ENCODE measurements around the gene ALDH1A2.
"Not testable (repeated sequence)": the region's sequence is repeated elsewhere in the genome, so short reads cannot be mapped to it uniquely, and the experiment has no call there.

The ALDH1A2 gene

GRCh38 chr15:58003810-58004209 is 61.7 kb downstream of the ALDH1A2 start:
- H3K4me1 ChIP-seq (ENCODE audit: control insufficient read depth, insufficient read depth, low read depth, low read length): no peaks in the 10 kb centered on the region
- H2BK12ac ChIP-seq (ENCODE audit: low read length in 2 of 2): no peak overlapping the region

GRCh38 chr15:58002338-58003126 is 63.0 kb downstream of the ALDH1A2 start:
- Histone ChIP-seq H2BK5ac (ENCODE audit: low read depth, low read length, poor library complexity, severe bottlenecking) (no peak overlapping the region), H2AK5ac (ENCODE audit: low read length, severe bottlenecking) (no peak overlapping the region), H3K27ac (ENCODE audit: low read length, poor library complexity, severe bottlenecking) (no peak overlapping the region), H2AFZ (ENCODE audit: low read depth, low read length) (no peak overlapping the region), H3K4me1 (ENCODE audit: control insufficient read depth, insufficient read depth, low read depth, low read length) (no peaks in the 10 kb centered on the region), H3K14ac (ENCODE audit: low read length in 2 of 2) (no peak overlapping the region), H3K9ac (ENCODE audit: low read length) (no peak overlapping the region), H4K8ac (ENCODE audit: low read length) (no peak overlapping the region), H3K9me3 (ENCODE audit: control insufficient read depth, low read length) (peaks cover 3% of the 10 kb centered on the region), H3K27me3 (ENCODE audit: control insufficient read depth in 1 of 2, insufficient read depth in 1 of 2, low read length in 2 of 2) (no peaks in the 10 kb centered on the region), H2BK15ac (ENCODE audit: low read depth, poor library complexity, severe bottlenecking) (no peak overlapping the region), H4K91ac (ENCODE audit: low read length) (no peak overlapping the region), H3K36me3 (ENCODE audit: control insufficient read depth in 1 of 2, insufficient read depth in 2 of 2, low read depth in 1 of 2, low read length in 2 of 2) (no peaks in the 10 kb centered on the region), H3K4ac (ENCODE audit: low read depth in 1 of 2, low read length in 2 of 2) (no peak overlapping the region), H3K79me1 (replicated peaks; ENCODE audit: low read length, poor library complexity, severe bottlenecking) (no peaks in the 10 kb centered on the region), H3K18ac (ENCODE audit: low read depth in 1 of 2, low read length in 2 of 2) (no peak overlapping the region), H3K4me2 (ENCODE audit: low read length, poor library complexity, severe bottlenecking) (no peak overlapping the region), H2BK120ac (ENCODE audit: low read depth, low read length) (no peak overlapping the region), H3K4me3 (ENCODE audit: insufficient read depth in 1 of 2, low read depth in 1 of 2, low read length in 2 of 2) (no peak overlapping the region), H2BK12ac (ENCODE audit: low read length in 2 of 2) (no peak overlapping the region), H3K23ac (ENCODE audit: low read length in 2 of 2) (no peak overlapping the region)
- DNase-seq: no peak
- 66% methylated on average over 3 of the region's 6 CpGs for WGBS

More at GRCh38 chr15:58003810-58004209, 61.7 kb downstream of the ALDH1A2 start:
- H3K18ac ChIP-seq (ENCODE audit: low read depth in 1 of 2, low read length in 2 of 2): no peak overlapping the region
- no peak overlapping the region for H2AFZ ChIP-seq (ENCODE audit: low read depth, low read length)
- no peak overlapping the region for H4K91ac ChIP-seq (ENCODE audit: low read length)
- no peak overlapping the region for H4K8ac ChIP-seq (ENCODE audit: low read length)
- H3K4me2 ChIP-seq (ENCODE audit: low read length, poor library complexity, severe bottlenecking): no peak overlapping the region
- H3K4ac ChIP-seq (ENCODE audit: low read depth in 1 of 2, low read length in 2 of 2): no peak overlapping the region
- H3K9me3 ChIP-seq (ENCODE audit: control insufficient read depth, low read length): peaks cover 3% of the 10 kb centered on the region
- H2BK15ac ChIP-seq (ENCODE audit: low read depth, poor library complexity, severe bottlenecking): no peak overlapping the region
- no peak overlapping the region for H2BK120ac ChIP-seq (ENCODE audit: low read depth, low read length)
- WGBS: 100% methylated on average over 3 of the region's 3 CpGs
- H3K14ac ChIP-seq (ENCODE audit: low read length in 2 of 2): no peak overlapping the region
- H2BK5ac ChIP-seq (ENCODE audit: low read depth, low read length, poor library complexity, severe bottlenecking): no peak overlapping the region
- no peaks in the 10 kb centered on the region for H3K36me3 ChIP-seq (ENCODE audit: control insufficient read depth in 1 of 2, insufficient read depth in 2 of 2, low read depth in 1 of 2, low read length in 2 of 2)
- H3K4me3 ChIP-seq (ENCODE audit: insufficient read depth in 1 of 2, low read depth in 1 of 2, low read length in 2 of 2): no peak overlapping the region
- no peak overlapping the region for H2AK5ac ChIP-seq (ENCODE audit: low read length, severe bottlenecking)
- H3K9ac ChIP-seq (ENCODE audit: low read length): no peak overlapping the region
- H3K27ac ChIP-seq (ENCODE audit: low read length, poor library complexity, severe bottlenecking): no peak overlapping the region
- H3K79me1 ChIP-seq (replicated peaks; ENCODE audit: low read length, poor library complexity, severe bottlenecking): no peaks in the 10 kb centered on the region
- H3K27me3 ChIP-seq (ENCODE audit: control insufficient read depth in 1 of 2, insufficient read depth in 1 of 2, low read length in 2 of 2): no peaks in the 10 kb centered on the region
- no peak for DNase-seq
- H3K23ac ChIP-seq (ENCODE audit: low read length in 2 of 2): no peak overlapping the region

GRCh38 chr15:57999699-58000098 is 65.8 kb downstream of the ALDH1A2 start:
- 57% methylated on average over 1 of the region's 2 CpGs for WGBS
- H2BK5ac ChIP-seq (ENCODE audit: low read depth, low read length, poor library complexity, severe bottlenecking): not testable (repeated sequence)

GRCh38 chr15:57996561-57996960 is 69.0 kb downstream of the ALDH1A2 start:
- H2AFZ ChIP-seq (ENCODE audit: low read depth, low read length): no peak overlapping the region
- peaks cover 1% of the 10 kb centered on the region for H3K4me1 ChIP-seq (ENCODE audit: control insufficient read depth, insufficient read depth, low read depth, low read length)
- no peak overlapping the region for H2AK5ac ChIP-seq (ENCODE audit: low read length, severe bottlenecking)
- no peak overlapping the region for H4K8ac ChIP-seq (ENCODE audit: low read length)
- no peaks in the 10 kb centered on the region for H3K79me1 ChIP-seq (replicated peaks; ENCODE audit: low read length, poor library complexity, severe bottlenecking)
- no peaks in the 10 kb centered on the region for H3K36me3 ChIP-seq (ENCODE audit: control insufficient read depth in 1 of 2, insufficient read depth in 2 of 2, low read depth in 1 of 2, low read length in 2 of 2)
- H2BK5ac ChIP-seq (ENCODE audit: low read depth, low read length, poor library complexity, severe bottlenecking): no peak overlapping the region
- H2BK15ac ChIP-seq (ENCODE audit: low read depth, poor library complexity, severe bottlenecking): no peak overlapping the region
- no peak overlapping the region for H3K4ac ChIP-seq (ENCODE audit: low read depth in 1 of 2, low read length in 2 of 2)
- H2BK12ac ChIP-seq (ENCODE audit: low read length in 2 of 2): no peak overlapping the region
- no peak overlapping the region for H3K9ac ChIP-seq (ENCODE audit: low read length)
- H3K27ac ChIP-seq (ENCODE audit: low read length, poor library complexity, severe bottlenecking): no peak overlapping the region
- H3K4me3 ChIP-seq (ENCODE audit: insufficient read depth in 1 of 2, low read depth in 1 of 2, low read length in 2 of 2): no peak overlapping the region
- H3K9me3 ChIP-seq (ENCODE audit: control insufficient read depth, low read length): no peaks in the 10 kb centered on the region
- H2BK120ac ChIP-seq (ENCODE audit: low read depth, low read length): no peak overlapping the region
- no peak overlapping the region for H3K4me2 ChIP-seq (ENCODE audit: low read length, poor library complexity, severe bottlenecking)
- WGBS: no CpG with 5 or more reads among the region's 1 CpG
- H3K27me3 ChIP-seq (ENCODE audit: control insufficient read depth in 1 of 2, insufficient read depth in 1 of 2, low read length in 2 of 2): no peaks in the 10 kb centered on the region
- no peak overlapping the region for H3K23ac ChIP-seq (ENCODE audit: low read length in 2 of 2)
- no peak overlapping the region for H4K91ac ChIP-seq (ENCODE audit: low read length)
- no peak overlapping the region for H3K14ac ChIP-seq (ENCODE audit: low read length in 2 of 2)
- DNase-seq: no peak
- no peak overlapping the region for H3K18ac ChIP-seq (ENCODE audit: low read depth in 1 of 2, low read length in 2 of 2)

More at GRCh38 chr15:57999699-58000098, 65.8 kb downstream of the ALDH1A2 start:
- not testable (repeated sequence) for H4K8ac ChIP-seq (ENCODE audit: low read length); H3K9me3 ChIP-seq (ENCODE audit: control insufficient read depth, low read length); H2AK5ac ChIP-seq (ENCODE audit: low read length, severe bottlenecking); H3K79me1 ChIP-seq (replicated peaks; ENCODE audit: low read length, poor library complexity, severe bottlenecking); H3K23ac ChIP-seq (ENCODE audit: low read length in 2 of 2); H3K27ac ChIP-seq (ENCODE audit: low read length, poor library complexity, severe bottlenecking); H3K9ac ChIP-seq (ENCODE audit: low read length); H3K14ac ChIP-seq (ENCODE audit: low read length in 2 of 2); DNase-seq; H2AFZ ChIP-seq (ENCODE audit: low read depth, low read length); H2BK12ac ChIP-seq (ENCODE audit: low read length in 2 of 2); H2BK15ac ChIP-seq (ENCODE audit: low read depth, poor library complexity, severe bottlenecking); H3K4me1 ChIP-seq (ENCODE audit: control insufficient read depth, insufficient read depth, low read depth, low read length); H2BK120ac ChIP-seq (ENCODE audit: low read depth, low read length); H3K18ac ChIP-seq (ENCODE audit: low read depth in 1 of 2, low read length in 2 of 2); H3K4me2 ChIP-seq (ENCODE audit: low read length, poor library complexity, severe bottlenecking); H3K36me3 ChIP-seq (ENCODE audit: control insufficient read depth in 1 of 2, insufficient read depth in 2 of 2, low read depth in 1 of 2, low read length in 2 of 2); H3K4me3 ChIP-seq (ENCODE audit: insufficient read depth in 1 of 2, low read depth in 1 of 2, low read length in 2 of 2); H4K91ac ChIP-seq (ENCODE audit: low read length); H3K27me3 ChIP-seq (ENCODE audit: control insufficient read depth in 1 of 2, insufficient read depth in 1 of 2, low read length in 2 of 2); H3K4ac ChIP-seq (ENCODE audit: low read depth in 1 of 2, low read length in 2 of 2)

Measured in mesenchymal stem cell (in vitro differentiated cells and primary cell).